Mucosa of gallbladder (tissue), 1 donor: ENCODE measurements around the gene TIMM23. TPM values are rescaled to one million over a fixed set of nuclear protein-coding genes. Genes with fewer than 3 reads are reported as not detected.
"Not testable (repeated sequence)": the region's sequence is repeated elsewhere in the genome, so short reads cannot be mapped to it uniquely, and the experiment has no call there.

Source experiments
- DNase-seq: peaks from one replicate; pipeline ENCODE4 v3.0.0-alpha.2; 2020; ENCODE audit warnings: low spot score
- total RNA-seq: library from RNA; stranded (reverse); gene quantifications from one replicate; pipeline ENCODE4 v1.2.1, GENCODE V29; 2021
- donor health status: DM: no; HTN: no; CAD: no.

TIMM23 gene
- total RNA-seq, 1 donor from 2014 or later, result 49.3 TPM

DNA sequence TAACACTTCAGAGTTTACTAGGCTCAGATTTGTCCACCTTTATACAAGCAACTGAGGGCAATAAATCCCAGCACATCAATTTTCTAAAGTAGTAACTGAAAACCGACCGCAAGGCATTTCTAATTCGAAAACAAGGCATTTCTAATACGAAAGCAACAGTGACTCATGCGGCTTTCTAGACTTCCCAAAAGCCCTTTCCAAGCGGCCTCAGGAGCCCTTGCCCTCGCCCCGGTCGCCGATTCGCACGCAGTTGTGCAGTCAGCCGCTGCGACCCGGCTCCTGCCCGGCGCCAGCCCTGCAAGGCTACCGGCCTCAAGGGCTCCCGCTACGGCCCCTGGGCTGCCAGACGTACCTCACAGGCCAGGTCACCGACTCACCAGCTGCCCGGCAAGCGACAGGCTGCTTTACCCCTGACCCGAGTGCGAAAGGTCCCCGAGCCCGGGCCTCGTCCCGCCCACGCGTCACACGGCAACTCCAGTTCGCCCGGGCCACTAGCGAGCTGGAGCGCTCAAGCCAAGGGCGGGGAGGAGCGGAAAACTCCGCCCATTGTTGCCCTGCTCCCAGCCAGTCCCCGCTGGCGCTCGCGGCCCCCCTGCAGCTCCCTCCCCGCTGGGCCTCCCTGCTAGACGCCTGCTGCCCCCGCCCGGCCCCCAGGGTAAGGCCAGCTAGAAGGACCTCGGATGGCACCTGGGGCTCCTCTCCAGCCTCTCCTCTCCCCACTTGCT is 50.9 kb downstream of the TIMM23 start:
- DNase-seq, result peak; percentile 91

DNA sequence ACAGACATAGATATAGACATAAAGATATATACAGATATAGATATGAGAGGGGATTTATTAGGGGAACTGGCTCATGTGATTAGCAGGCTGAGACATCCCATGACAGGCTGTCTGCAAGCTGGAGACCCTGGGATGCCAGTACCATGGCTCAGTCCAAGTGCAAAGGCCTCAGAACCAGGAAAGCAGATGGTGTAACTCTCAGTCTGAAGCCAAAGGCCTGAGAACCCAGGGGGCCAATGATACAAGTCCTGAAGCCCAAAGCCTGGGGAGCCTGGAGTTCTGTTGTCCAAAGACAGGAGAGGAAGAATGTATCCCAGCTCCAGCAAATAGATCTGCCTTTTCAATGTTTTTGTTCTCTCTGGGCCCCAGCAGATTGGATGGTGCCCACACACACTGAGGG is 52.7 kb downstream of the TIMM23 start:
- no peak for DNase-seq

DNA sequence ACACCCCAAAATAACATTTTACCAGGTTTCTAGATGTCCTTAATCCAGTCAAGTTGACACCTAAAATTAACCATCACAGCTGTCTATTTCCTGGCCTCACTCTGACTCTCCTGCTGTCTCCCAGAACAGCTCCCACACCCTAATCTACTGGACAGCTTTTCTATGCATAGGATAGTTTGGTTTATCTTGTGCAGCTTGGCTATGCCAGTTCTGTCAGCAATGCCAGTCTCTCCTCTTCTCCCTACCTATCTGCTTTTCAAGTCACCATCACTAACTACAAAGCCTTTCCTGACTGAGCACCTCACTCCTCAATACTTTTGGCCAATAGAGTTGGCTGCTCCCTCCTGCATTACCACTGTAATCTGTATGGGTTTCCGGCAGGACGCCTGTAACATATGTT is 53.1 kb downstream of the TIMM23 start:
- no peak for DNase-seq

GRCh38 chr10:46026106-46026505 is 53.8 kb downstream of the TIMM23 start:
- no peak for DNase-seq

- peak; percentile 73 for DNase-seq
Measured at GRCh38 chr10:46028584-46029460, 56.5 kb downstream of the TIMM23 start.

DNA sequence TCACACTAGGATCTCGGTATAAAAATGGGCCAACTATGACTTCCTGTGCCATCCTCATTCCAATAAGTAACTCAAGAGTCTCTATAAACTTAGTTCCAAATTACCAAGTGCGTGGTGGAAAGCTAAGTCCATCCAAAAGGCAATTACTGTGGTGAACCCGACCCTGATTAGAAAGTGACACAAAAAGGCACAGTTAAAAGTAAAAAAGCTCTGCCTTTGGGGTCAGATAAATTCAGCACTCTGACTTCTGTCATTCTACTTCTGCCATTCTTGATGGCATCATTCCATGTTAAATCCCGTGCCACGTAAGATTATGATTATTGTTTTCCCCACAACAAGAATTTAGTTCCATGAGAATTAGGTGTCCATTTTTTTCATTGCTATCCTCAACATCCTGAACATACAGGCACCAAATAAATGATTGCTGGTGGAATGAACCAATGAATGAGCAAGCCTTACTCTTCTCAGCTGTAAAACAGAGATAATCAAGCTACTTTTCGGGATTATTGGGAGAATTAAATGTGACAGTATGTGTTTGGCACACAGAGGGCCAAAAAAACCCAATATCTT is 57.3 kb downstream of the TIMM23 start:
- no peak for DNase-seq

- peak; percentile 98 for DNase-seq
Measured at GRCh38 chr10:46030091-46030937, 58.0 kb downstream of the TIMM23 start, which contains the start of gene NCOA4. Gene NCOA4 (minus strand): TSS chr10:46030623. CDS start chr10:46016680, 13,943 bp downstream.

GRCh38 chr10:46031648-46032532 is 59.6 kb downstream of the TIMM23 start:
- no peak for DNase-seq

GRCh38 chr10:46033602-46034011 is 61.3 kb downstream of the TIMM23 start:
- peak; percentile 24 for DNase-seq

- DNase-seq, result no peak
Measured at GRCh38 chr10:46035923-46036849, 63.9 kb downstream of the TIMM23 start.

DNA sequence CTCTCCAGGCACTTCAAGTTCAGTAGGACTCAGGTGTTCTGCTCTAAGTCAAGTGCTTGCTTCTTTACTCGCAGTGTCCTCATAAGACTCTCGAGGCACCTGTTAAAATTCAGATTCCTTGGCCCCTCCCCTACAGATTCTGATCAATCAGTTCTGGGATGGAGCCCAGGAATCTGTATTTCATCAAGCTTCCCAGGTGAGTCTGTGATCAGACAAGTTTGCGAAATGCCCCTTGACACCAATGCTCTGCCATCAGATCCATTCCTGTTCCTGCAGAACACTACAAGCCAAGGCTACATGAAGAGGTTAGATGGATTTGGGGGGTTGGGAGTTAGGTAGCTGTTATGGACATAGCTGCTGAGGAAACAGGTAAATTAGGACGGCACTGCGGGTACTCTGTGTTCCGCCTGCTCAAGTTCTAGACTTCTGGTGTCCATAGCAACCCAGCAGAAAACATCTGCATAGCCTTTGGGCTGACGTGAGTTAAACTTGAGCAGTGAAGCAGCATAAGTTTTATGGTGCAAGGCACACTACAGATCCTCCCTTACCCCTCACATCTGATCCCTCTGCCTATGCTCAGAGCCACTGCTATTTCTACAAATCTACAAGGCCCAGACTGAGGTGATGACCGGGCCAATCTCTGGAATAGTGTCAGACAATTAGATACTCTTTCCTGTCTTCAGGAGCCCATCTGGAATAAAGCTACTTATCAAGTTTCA is 65.0 kb downstream of the TIMM23 start:
- DNase-seq, result no peak

GRCh38 chr10:46040004-46040403 is 67.7 kb downstream of the TIMM23 start:
- DNase-seq, result no peak

- DNase-seq, result no peak
Measured at GRCh38 chr10:46042527-46042926, 70.2 kb downstream of the TIMM23 start.

DNA sequence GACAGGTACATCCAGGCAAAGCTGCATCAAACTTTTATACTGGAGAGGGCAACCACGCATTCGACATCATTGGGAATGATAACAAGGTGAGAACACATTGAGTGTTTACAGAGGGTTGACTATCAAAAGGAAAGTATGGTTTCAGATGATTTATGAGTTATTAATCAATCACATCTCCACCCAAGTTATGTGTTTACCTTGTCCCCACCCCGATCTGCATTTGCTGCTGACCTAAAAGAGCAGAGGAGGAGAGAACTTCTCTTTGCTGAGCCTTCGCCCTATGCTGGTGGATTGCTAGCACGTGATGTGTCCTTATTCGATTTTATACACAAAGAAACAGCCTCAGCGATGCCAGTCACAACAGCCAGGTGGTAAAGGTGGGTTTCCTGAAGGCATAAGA is 74.0 kb downstream of the TIMM23 start, which contains the start of gene MSMB:
TSS of gene MSMB (minus strand) at position 9 of the 400 bp plus-strand sequence. CDS start 32 bp downstream, outside the sequence.
- DNase-seq, result peak; percentile 56

DNA sequence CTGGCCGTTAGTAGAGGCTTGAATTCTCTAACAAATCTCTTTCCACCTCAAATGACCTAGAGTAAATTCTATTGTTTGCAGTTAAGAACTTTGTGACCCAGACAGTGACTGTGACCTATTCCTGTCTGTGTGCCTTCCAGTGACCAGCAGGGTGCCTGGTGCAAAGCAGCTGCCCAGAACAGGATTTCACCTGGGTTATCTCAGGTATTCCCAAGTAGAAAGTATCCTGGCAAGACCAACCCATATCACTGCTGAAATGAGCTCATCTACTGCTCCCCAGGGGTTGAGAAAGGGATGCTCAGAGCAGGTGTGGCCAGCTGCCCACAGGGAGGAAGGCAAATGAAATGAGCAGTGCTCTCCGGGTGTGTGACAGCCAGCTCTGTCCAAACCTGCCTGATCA is 75.9 kb downstream of the TIMM23 start:
- no peak for DNase-seq

GRCh38 chr10:46049497-46049831 is 77.2 kb downstream of the TIMM23 start:
- not testable (repeated sequence) for DNase-seq

- DNase-seq, result no peak
Measured at GRCh38 chr10:46050941-46051623, 78.8 kb downstream of the TIMM23 start.
